GM23338 (cell line): ENCODE measurements around the gene MKI67. TPM values are rescaled to one million over a fixed set of nuclear protein-coding genes. Genes with fewer than 3 reads are reported as not detected.

Experiments used
- ATAC-seq: fragments of 200-7000 bp; cut with Tn5 transposase; 3 replicates; pipeline ENCODE4 v1.9.1; 2020
- DNase-seq: peaks from one replicate; pipeline ENCODE4 v3.0.0-alpha.2; 2015; ENCODE audit warnings: low spot score
- H2AFZ ChIP-seq: fragments of 200-600 bp; sonication (generic); 2 replicates; pipeline ENCODE4 v1.8.0; 2016; ENCODE audit warnings: antibody characterized with exemption, mild to moderate bottlenecking, moderate library complexity
- H3F3A ChIP-seq: fragments of 200-600 bp; sonication (generic); replicated peaks from 2 replicates; pipeline ENCODE4 v1.8.0; 2017; ENCODE audit warnings: antibody characterized with exemption, mixed run types, low read depth
- H3K27ac ChIP-seq: fragments of 200-600 bp; sonication (generic); 2 replicates; pipeline ENCODE4 v1.6.1; 2016; ENCODE audit warnings: low read depth
- H3K27me3 ChIP-seq: fragments of 200-600 bp; sonication (generic); 2 replicates; pipeline ENCODE4 v1.8.0; 2016; ENCODE audit warnings: mild to moderate bottlenecking, mixed run types, moderate library complexity; ENCODE audit not compliant: insufficient read depth
- H3K36me3 ChIP-seq: fragments of 200-600 bp; sonication (generic); 2 replicates; pipeline ENCODE4 v1.8.0; 2016; ENCODE audit warnings: mild to moderate bottlenecking; ENCODE audit not compliant: insufficient read depth
- H3K4me1 ChIP-seq: fragments of 200-600 bp; sonication (generic); 2 replicates; pipeline ENCODE4 v1.8.0; 2016; ENCODE audit warnings: mild to moderate bottlenecking, moderate library complexity; ENCODE audit not compliant: insufficient read depth
- H3K4me2 ChIP-seq: fragments of 200-600 bp; sonication (generic); 2 replicates; pipeline ENCODE4 v1.7.1; 2017; ENCODE audit warnings: mixed run types
- H3K4me3 ChIP-seq: fragments of 200-600 bp; sonication (generic); 2 replicates; pipeline ENCODE4 v1.6.1; 2016; ENCODE audit warnings: mixed run types
- H3K79me2 ChIP-seq: fragments of 200-600 bp; sonication (generic); replicated peaks from 2 replicates; pipeline ENCODE4 v1.8.0; 2017; ENCODE audit warnings: mild to moderate bottlenecking; ENCODE audit not compliant: insufficient read depth
- H3K9me2 ChIP-seq: fragments of 200-600 bp; sonication (generic); 2 replicates; pipeline ENCODE4 v1.8.0; 2017; ENCODE audit not compliant: insufficient read depth
- H4K20me1 ChIP-seq: fragments of 200-600 bp; sonication (generic); replicated peaks from 2 replicates; pipeline ENCODE4 v1.8.0; 2017; ENCODE audit warnings: mild to moderate bottlenecking; ENCODE audit not compliant: insufficient read depth
- H3K27ac Mint-ChIP-seq: 2 replicates; pipeline ENCODE4 v1.8.0; 2020; ENCODE audit warnings: inconsistent platforms, mild to moderate bottlenecking, moderate library complexity, mixed read lengths
- H3K27me3 Mint-ChIP-seq: 3 replicates; pipeline ENCODE4 v1.8.0; 2022; ENCODE audit warnings: low read depth, mild to moderate bottlenecking, moderate library complexity, mixed read lengths, inconsistent platforms; ENCODE audit not compliant: insufficient read depth, poor library complexity
- H3K36me3 Mint-ChIP-seq: 3 replicates; pipeline ENCODE4 v1.8.0; 2021; ENCODE audit warnings: low read depth, mild to moderate bottlenecking, inconsistent platforms, moderate library complexity, mixed read lengths
- H3K4me1 Mint-ChIP-seq: 3 replicates; pipeline ENCODE4 v1.8.0; 2020; ENCODE audit warnings: mild to moderate bottlenecking, inconsistent platforms, mixed read lengths
- H3K4me3 Mint-ChIP-seq: 3 replicates; pipeline ENCODE4 v1.8.0; 2021; ENCODE audit warnings: moderate library complexity, mild to moderate bottlenecking, inconsistent platforms, mixed read lengths
- H3K9me3 Mint-ChIP-seq: 3 replicates; pipeline ENCODE4 v1.8.0; 2020; ENCODE audit warnings: moderate library complexity, mild to moderate bottlenecking, inconsistent platforms, mixed read lengths
- CREB1 ChIP-seq: fragments of 250-450 bp; sonication (Bioruptor Pico); IDR thresholded peaks from 2 replicates; pipeline ENCODE4 v1.5.0; 2020; ENCODE audit warnings: low read depth, mild to moderate bottlenecking, moderate library complexity
- ETS1 ChIP-seq: IDR thresholded peaks from 2 replicates; pipeline ENCODE4 v1.6.1; 2016; ENCODE audit warnings: antibody characterized with exemption
- EZH2 ChIP-seq: fragments of 200-600 bp; sonication (generic); IDR thresholded peaks from one replicate; pipeline ENCODE4 v1.8.0; 2017; ENCODE audit warnings: antibody characterized with exemption, mild to moderate bottlenecking, low read depth; ENCODE audit not compliant: unreplicated experiment
- EZH2phosphoT487 ChIP-seq: fragments of 200-600 bp; sonication (generic); IDR thresholded peaks from one replicate; pipeline ENCODE4 v1.8.1; 2018; ENCODE audit warnings: antibody characterized with exemption; ENCODE audit not compliant: unreplicated experiment
- JUNB ChIP-seq: IDR thresholded peaks from one replicate; pipeline ENCODE4 v1.6.1; 2016; ENCODE audit warnings: antibody characterized with exemption; ENCODE audit not compliant: unreplicated experiment
- NANOG ChIP-seq: IDR thresholded peaks from 2 replicates; pipeline ENCODE4 v1.6.1; 2016; ENCODE audit warnings: antibody characterized with exemption, borderline replicate concordance
- POLR2AphosphoS5 ChIP-seq: IDR thresholded peaks from 2 replicates; pipeline ENCODE4 v1.6.1; 2016; ENCODE audit warnings: antibody characterized with exemption, low read depth
- STAT1 ChIP-seq: IDR thresholded peaks from one replicate; pipeline ENCODE4 v1.6.1; 2016; ENCODE audit warnings: antibody characterized with exemption; ENCODE audit not compliant: unreplicated experiment
- ZNF114 ChIP-seq: fragments of 250-450 bp; sonication (Bioruptor Pico); IDR thresholded peaks from 2 replicates; pipeline ENCODE4 v1.5.0; 2020; ENCODE audit warnings: mild to moderate bottlenecking, moderate library complexity
- ZNF331 ChIP-seq: fragments of 250-450 bp; sonication (Bioruptor Pico); IDR thresholded peaks from 2 replicates; pipeline ENCODE4 v1.5.0; 2020; ENCODE audit warnings: low read depth, mild to moderate bottlenecking, moderate library complexity
- polyA plus RNA-seq: library from polyadenylated mRNA; unstranded; fragments of >200 nt; fragmentation: Nextera tagmentation; extraction: Ambion mirVana; gene quantifications from 2 replicates; pipeline ENCODE4 v1.2.1, GENCODE V29; 2016
- total RNA-seq: library from RNA; depleted of rRNA; stranded (reverse); fragments of >200 nt; shearing (Covaris generic); gene quantifications from 2 replicates; pipeline ENCODE4 v1.2.3, GENCODE V29; 2014
- TF ChIP-seq, protein P1 (sequence below): IDR thresholded peaks from one replicate; pipeline ENCODE4 v1.6.1; 2018; ENCODE audit warnings: antibody characterized with exemption; ENCODE audit not compliant: unreplicated experiment
- TF ChIP-seq, protein P2 (sequence below), 2 experiments: fragments of 200-600 bp in 1 of 2; sonication (generic) in 1 of 2; conservative IDR thresholded peaks; 2 replicates each; pipeline versions ENCODE4 v1.5.1 to v1.6.1; 2016 to 2017; ENCODE audit warnings: antibody characterized with exemption in 2 of 2, low read depth in 2 of 2, mild to moderate bottlenecking in 2 of 2, moderate library complexity in 1 of 2
- TF ChIP-seq, protein P3 (sequence below): fragments of 250-450 bp; sonication (Bioruptor Pico); IDR thresholded peaks from 2 replicates; pipeline ENCODE4 v1.5.0; 2020; ENCODE audit warnings: mild to moderate bottlenecking, moderate library complexity

Gene MKI67
- total and polyA plus RNA-seq, 2 experiments from 2014 or later, result 58.0 to 103 TPM

DNA sequence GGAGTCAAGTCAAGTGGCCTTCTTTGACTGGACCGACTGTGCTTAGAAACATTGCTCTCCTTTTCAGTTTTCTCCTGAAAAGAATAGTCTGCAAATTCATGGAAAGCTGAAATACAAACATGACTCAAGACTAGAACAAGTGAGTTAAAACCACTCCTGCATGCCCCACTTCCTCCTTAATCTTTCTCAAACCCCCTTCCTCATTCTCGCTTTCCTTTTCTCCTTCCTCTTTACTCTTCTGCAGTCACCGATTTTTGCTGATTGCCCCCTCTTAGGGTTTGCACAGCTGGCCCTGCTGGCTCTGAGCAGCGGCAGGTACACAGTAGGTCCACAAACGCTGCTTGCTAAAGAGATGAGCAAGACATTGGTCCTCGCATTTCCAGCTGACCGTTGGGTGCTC, 34.8 kb upstream of the MKI67 start (continued):
- TF ChIP-seq, protein P1, sequence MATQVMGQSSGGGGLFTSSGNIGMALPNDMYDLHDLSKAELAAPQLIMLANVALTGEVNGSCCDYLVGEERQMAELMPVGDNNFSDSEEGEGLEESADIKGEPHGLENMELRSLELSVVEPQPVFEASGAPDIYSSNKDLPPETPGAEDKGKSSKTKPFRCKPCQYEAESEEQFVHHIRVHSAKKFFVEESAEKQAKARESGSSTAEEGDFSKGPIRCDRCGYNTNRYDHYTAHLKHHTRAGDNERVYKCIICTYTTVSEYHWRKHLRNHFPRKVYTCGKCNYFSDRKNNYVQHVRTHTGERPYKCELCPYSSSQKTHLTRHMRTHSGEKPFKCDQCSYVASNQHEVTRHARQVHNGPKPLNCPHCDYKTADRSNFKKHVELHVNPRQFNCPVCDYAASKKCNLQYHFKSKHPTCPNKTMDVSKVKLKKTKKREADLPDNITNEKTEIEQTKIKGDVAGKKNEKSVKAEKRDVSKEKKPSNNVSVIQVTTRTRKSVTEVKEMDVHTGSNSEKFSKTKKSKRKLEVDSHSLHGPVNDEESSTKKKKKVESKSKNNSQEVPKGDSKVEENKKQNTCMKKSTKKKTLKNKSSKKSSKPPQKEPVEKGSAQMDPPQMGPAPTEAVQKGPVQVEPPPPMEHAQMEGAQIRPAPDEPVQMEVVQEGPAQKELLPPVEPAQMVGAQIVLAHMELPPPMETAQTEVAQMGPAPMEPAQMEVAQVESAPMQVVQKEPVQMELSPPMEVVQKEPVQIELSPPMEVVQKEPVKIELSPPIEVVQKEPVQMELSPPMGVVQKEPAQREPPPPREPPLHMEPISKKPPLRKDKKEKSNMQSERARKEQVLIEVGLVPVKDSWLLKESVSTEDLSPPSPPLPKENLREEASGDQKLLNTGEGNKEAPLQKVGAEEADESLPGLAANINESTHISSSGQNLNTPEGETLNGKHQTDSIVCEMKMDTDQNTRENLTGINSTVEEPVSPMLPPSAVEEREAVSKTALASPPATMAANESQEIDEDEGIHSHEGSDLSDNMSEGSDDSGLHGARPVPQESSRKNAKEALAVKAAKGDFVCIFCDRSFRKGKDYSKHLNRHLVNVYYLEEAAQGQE, result no peak

DNA sequence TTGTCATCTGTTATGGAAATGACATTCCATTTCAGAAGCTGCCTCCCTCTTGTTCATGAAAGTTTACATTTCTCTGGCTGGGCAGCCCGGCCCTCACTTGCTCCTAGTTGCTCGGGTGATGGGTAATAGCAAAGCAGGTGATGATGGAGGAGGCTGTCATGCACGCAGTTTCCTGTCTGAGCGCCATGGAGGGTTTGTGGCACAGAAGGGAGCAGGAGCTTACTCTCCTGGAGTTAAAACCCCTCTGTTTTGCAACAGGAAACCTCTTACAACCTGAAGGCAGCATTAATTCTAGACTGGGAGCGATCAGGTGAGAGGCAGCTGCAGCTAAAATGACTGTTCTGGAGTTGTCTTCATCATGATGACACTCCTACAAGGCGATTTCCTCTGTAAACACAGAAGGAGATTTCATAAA, 34.1 kb upstream of the MKI67 start:
- no peaks in the 10 kb centered on the region for H3K36me3 Mint-ChIP-seq
- no peak for DNase-seq
- H2AFZ ChIP-seq, result no peak overlapping the region
- H3K36me3 ChIP-seq, result no peaks in the 10 kb centered on the region
- H3K4me3 ChIP-seq, result no peak overlapping the region
- no peaks in the 10 kb centered on the region for H3K9me3 Mint-ChIP-seq
- H3K79me2 ChIP-seq, result no peaks in the 10 kb centered on the region
- H3K27me3 ChIP-seq, result no peaks in the 10 kb centered on the region
- H3K4me1 Mint-ChIP-seq, result peaks cover 8% of the 10 kb centered on the region; the same call in 2 of the 3 replicates
- no peaks in the 10 kb centered on the region for H3F3A ChIP-seq
- H4K20me1 ChIP-seq, result no peaks in the 10 kb centered on the region
- H3K27ac Mint-ChIP-seq, result no peak overlapping the region
- H3K4me3 Mint-ChIP-seq, result no peak overlapping the region
- peaks cover 7% of the 10 kb centered on the region; the same call in 1 of the 2 replicates for H3K9me2 ChIP-seq
- H3K27me3 Mint-ChIP-seq, result peaks cover 3% of the 10 kb centered on the region
- ATAC-seq, result no peak
- no peaks in the 10 kb centered on the region; the same call in 1 of the 2 replicates for H3K4me1 ChIP-seq
- no peak overlapping the region for H3K27ac ChIP-seq
- no peak overlapping the region for H3K4me2 ChIP-seq
- no peak for TF ChIP-seq EZH2phosphoT487
- no peak for TF ChIP-seq ZNF114 (CRISPR knock-in tag)
- TF ChIP-seq, protein P2, sequence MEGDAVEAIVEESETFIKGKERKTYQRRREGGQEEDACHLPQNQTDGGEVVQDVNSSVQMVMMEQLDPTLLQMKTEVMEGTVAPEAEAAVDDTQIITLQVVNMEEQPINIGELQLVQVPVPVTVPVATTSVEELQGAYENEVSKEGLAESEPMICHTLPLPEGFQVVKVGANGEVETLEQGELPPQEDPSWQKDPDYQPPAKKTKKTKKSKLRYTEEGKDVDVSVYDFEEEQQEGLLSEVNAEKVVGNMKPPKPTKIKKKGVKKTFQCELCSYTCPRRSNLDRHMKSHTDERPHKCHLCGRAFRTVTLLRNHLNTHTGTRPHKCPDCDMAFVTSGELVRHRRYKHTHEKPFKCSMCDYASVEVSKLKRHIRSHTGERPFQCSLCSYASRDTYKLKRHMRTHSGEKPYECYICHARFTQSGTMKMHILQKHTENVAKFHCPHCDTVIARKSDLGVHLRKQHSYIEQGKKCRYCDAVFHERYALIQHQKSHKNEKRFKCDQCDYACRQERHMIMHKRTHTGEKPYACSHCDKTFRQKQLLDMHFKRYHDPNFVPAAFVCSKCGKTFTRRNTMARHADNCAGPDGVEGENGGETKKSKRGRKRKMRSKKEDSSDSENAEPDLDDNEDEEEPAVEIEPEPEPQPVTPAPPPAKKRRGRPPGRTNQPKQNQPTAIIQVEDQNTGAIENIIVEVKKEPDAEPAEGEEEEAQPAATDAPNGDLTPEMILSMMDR (conservative IDR thresholded peaks at IDR 0.05; ENCODE audit: low read depth in 2 of 2), result no peak
- TF ChIP-seq STAT1, result no peak
- no peak for TF ChIP-seq ETS1
- no peak for TF ChIP-seq ZNF331 (CRISPR knock-in tag)
- TF ChIP-seq EZH2, result no peak
- no peak for TF ChIP-seq CREB1
- TF ChIP-seq, protein P3, sequence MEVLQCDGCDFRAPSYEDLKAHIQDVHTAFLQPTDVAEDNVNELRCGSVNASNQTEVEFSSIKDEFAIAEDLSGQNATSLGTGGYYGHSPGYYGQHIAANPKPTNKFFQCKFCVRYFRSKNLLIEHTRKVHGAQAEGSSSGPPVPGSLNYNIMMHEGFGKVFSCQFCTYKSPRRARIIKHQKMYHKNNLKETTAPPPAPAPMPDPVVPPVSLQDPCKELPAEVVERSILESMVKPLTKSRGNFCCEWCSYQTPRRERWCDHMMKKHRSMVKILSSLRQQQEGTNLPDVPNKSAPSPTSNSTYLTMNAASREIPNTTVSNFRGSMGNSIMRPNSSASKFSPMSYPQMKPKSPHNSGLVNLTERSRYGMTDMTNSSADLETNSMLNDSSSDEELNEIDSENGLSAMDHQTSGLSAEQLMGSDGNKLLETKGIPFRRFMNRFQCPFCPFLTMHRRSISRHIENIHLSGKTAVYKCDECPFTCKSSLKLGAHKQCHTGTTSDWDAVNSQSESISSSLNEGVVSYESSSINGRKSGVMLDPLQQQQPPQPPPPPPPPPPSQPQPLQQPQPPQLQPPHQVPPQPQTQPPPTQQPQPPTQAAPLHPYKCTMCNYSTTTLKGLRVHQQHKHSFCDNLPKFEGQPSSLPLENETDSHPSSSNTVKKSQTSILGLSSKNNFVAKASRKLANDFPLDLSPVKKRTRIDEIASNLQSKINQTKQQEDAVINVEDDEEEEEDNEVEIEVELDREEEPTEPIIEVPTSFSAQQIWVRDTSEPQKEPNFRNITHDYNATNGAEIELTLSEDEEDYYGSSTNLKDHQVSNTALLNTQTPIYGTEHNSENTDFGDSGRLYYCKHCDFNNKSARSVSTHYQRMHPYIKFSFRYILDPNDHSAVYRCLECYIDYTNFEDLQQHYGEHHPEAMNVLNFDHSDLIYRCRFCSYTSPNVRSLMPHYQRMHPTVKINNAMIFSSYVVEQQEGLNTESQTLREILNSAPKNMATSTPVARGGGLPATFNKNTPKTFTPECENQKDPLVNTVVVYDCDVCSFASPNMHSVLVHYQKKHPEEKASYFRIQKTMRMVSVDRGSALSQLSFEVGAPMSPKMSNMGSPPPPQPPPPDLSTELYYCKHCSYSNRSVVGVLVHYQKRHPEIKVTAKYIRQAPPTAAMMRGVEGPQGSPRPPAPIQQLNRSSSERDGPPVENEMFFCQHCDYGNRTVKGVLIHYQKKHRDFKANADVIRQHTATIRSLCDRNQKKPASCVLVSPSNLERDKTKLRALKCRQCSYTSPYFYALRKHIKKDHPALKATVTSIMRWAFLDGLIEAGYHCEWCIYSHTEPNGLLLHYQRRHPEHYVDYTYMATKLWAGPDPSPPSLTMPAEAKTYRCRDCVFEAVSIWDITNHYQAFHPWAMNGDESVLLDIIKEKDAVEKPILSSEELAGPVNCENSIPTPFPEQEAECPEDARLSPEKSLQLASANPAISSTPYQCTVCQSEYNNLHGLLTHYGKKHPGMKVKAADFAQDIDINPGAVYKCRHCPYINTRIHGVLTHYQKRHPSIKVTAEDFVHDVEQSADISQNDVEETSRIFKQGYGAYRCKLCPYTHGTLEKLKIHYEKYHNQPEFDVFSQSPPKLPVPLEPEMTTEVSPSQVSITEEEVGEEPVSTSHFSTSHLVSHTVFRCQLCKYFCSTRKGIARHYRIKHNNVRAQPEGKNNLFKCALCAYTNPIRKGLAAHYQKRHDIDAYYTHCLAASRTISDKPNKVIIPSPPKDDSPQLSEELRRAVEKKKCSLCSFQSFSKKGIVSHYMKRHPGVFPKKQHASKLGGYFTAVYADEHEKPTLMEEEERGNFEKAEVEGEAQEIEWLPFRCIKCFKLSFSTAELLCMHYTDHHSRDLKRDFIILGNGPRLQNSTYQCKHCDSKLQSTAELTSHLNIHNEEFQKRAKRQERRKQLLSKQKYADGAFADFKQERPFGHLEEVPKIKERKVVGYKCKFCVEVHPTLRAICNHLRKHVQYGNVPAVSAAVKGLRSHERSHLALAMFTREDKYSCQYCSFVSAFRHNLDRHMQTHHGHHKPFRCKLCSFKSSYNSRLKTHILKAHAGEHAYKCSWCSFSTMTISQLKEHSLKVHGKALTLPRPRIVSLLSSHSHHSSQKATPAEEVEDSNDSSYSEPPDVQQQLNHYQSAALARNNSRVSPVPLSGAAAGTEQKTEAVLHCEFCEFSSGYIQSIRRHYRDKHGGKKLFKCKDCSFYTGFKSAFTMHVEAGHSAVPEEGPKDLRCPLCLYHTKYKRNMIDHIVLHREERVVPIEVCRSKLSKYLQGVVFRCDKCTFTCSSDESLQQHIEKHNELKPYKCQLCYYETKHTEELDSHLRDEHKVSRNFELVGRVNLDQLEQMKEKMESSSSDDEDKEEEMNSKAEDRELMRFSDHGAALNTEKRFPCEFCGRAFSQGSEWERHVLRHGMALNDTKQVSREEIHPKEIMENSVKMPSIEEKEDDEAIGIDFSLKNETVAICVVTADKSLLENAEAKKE, result no peak
- TF ChIP-seq JUNB, result no peak
- TF ChIP-seq NANOG, result no peak
- no peak for TF ChIP-seq POLR2AphosphoS5
